GM12864 (cell line): Measurements from ENCODE around the gene AFAP1.

Source experiments
- DNase-seq: peaks from one replicate; pipeline ENCODE4 v3.0.0-alpha.2; 2011; ENCODE audit warnings: low read depth
- H3K4me3 ChIP-seq: 2 replicates; pipeline ENCODE4 v1.5.1; 2011; ENCODE audit warnings: mild to moderate bottlenecking, low read depth, low read length, control low read depth
- TF ChIP-seq, protein P1 (sequence below): IDR thresholded peaks from 2 replicates; pipeline ENCODE4 v1.5.1; 2011; ENCODE audit warnings: low read depth, mild to moderate bottlenecking, moderate library complexity, low read length, control low read depth, inconsistent platforms; ENCODE audit errors: missing control alignments

Gene AFAP1

DNA sequence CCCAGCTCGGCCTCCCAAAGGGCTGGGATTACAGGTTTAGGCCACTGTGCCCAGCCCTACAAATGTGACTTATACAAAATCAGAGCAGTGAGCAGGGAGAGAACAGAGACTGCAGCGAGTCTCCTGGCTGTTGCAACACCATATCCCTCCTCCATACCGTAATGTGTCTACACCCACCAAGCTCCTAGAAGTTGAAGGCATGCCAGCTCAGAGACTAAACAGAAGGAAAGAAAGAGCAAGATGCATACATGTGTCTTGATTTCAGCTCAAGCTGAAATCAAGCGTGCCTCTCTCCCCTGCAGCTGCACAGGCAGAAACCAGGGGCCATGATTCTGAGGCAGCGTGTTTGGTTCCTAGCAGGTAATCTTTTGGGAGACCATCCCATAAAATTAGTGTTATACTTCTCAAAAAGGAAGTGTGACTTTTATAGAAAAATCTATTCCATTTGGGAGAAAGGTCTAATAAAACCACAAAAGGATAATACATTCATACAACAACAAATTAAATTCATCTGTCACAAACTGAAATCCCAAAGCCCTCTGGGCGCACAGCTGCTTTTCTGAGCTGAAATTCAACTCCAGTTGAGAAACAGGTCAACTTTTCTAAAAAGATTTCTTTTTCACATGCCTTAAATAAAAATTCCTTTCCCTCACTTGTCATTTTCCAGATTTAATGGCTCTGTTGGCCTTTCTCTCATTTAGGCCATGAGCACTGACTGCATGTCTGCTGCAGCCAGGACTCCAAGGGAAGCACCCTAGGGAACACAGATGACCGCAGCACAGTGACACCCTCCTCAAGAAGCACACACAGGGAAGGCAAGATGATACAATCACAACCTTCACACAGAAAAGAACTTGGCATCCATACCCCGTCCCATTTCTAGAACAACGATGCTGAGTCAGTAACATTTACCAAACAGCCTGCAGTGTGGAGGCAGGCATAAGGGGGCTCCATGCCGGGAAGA lies 34.4 kb downstream of the AFAP1 start:
- DNase-seq: no peak
- H3K4me3 ChIP-seq: no peak overlapping the region
- TF ChIP-seq, protein P1, sequence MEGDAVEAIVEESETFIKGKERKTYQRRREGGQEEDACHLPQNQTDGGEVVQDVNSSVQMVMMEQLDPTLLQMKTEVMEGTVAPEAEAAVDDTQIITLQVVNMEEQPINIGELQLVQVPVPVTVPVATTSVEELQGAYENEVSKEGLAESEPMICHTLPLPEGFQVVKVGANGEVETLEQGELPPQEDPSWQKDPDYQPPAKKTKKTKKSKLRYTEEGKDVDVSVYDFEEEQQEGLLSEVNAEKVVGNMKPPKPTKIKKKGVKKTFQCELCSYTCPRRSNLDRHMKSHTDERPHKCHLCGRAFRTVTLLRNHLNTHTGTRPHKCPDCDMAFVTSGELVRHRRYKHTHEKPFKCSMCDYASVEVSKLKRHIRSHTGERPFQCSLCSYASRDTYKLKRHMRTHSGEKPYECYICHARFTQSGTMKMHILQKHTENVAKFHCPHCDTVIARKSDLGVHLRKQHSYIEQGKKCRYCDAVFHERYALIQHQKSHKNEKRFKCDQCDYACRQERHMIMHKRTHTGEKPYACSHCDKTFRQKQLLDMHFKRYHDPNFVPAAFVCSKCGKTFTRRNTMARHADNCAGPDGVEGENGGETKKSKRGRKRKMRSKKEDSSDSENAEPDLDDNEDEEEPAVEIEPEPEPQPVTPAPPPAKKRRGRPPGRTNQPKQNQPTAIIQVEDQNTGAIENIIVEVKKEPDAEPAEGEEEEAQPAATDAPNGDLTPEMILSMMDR: no peak

DNA sequence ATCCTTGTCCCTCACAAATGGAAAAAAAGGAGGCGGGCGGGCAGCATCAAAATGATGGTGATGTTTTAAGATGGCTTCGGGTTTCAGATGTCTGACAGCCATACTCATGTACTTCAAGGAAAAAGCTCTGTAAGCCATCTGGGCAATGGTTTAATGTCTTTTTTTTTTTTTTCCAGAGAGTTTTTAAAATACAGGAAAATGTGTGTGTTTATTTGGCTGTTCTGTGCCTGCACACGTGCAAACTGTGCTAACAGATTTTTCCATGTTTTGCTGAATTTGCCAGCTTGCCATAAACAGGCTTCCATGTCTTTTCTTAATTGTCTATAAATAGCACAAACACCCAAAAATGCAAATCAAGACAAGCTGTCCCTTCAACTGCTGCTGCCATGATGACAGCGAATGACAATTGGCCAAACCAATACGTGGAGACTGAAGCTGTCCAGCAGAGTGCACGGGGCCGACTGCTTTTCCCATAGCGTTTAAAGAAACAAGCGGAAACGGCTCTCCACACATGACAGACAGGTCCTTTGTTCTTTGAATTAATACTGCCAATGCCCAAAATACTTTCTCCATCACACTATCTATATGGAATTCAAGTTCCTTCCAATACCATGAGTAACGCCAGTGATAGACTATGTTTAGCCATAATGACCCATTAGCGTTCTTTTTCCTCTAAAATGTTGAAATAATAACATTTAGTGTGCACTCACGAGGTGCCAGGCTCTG lies 35.7 kb downstream of the AFAP1 start:
- DNase-seq: no peak
- no peak overlapping the region for H3K4me3 ChIP-seq

DNA sequence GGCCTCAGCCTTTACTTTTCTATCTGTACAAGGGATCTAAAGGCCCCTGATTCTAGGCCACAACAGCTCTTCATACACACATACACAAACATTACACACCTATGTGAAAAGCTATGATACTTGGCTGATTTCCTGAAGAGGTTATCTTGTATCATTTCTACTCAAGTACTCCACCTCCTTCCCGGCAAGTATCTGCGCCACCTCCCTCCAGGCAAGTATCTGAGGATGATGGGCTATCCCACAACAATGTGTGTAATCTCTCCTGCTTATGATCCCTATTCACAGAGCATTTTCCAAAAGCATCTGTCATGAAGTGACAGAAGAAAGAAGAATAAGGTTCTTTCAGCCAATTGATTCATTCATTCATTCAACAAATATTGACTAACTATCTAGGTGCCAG lies 36.8 kb downstream of the AFAP1 start:
- no peak overlapping the region for H3K4me3 ChIP-seq
- no peak for DNase-seq
- TF ChIP-seq, protein P1: no peak

More for the DNA sequence above, 35.7 kb downstream of the AFAP1 start:
- TF ChIP-seq, protein P1: no peak

DNA sequence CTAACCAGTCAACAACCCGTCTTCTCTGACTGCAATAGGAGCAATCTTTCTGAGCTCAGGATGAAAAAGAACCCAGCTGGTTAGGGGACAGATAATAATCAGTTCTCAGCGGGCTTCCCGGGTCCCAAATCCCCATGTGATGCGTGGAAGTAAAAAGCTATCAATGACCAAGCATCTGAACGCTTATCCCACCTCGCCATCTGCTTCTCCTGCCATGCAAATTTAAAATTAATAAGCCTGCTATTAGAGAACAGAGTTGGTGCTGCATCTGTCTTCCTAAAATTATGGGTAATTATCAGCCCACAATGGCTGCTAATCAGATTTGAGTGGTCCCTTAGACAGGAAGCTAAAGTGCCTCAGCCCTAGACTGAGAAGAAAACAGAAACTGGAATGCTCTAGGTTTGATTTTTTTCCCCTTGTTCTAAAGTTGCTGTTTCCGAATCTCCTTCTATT lies 37.5 kb downstream of the AFAP1 start:
- DNase-seq: no peak
- no peak overlapping the region for H3K4me3 ChIP-seq
- TF ChIP-seq, protein P1: no peak

DNA sequence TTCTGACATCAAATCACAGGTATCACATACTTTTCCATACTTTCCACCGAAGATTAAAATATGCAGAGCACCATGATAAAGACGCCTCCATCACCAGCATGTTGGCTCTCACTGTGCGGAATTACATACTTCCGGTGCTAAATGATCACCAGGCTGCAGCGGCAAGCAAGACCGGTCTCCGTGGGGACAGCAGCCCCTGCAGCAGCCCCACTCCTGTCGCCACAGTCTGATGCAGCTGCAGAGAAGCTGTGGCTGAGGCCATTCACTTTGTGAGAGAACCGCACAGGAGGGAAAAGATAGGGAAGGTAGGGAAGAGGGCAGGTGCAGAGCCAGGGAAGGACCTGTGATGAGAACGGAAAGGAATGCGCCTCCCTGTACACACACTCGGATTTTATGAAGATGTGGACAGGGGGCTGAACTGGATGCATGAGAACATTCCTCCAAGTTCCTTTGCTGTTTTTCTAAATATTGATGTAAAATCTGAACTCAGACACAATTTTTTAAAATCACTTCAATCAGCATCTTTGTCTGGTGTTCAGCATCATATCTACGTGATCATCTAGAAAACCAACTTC lies 38.3 kb downstream of the AFAP1 start:
- DNase-seq: no peak
- TF ChIP-seq, protein P1: no peak
- no peak overlapping the region for H3K4me3 ChIP-seq

DNA sequence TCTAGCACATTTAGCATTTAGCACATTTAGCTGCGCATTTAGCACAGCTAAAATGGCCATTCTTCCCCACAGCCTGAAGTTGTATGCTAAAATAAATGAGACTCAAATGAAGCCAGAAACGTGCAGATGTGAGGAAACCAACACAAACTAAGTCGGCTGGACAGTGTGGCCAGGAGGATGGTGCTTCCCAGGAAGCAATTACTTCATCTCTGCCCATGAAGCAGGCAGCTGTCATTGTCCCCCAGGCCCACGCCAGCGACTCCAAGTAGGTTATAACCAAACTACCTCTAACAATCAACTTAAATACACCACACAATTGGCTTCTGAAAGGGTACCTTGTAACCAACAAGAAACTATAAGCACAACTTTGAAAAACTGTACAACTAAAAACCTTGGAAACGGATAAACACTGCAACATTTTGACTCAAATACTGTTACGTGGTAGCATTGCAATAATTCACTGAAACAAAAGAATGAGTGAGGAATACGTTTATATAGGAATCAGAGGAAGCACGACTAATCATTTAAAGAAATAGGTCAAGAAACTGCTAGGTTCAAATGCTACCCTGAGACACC lies 39.2 kb downstream of the AFAP1 start:
- H3K4me3 ChIP-seq: no peak overlapping the region
- TF ChIP-seq, protein P1: no peak
- DNase-seq: no peak
